NCI-H748 treated with DMSO at 0.1 percent for 48 hours (cell line): ENCODE results near the gene ADAMTS19.

Source experiments
- DNase-seq: peaks from one replicate; lab custom pipeline; 2025; lab: John Stamatoyannopoulos, UW

ADAMTS19 gene

DNA sequence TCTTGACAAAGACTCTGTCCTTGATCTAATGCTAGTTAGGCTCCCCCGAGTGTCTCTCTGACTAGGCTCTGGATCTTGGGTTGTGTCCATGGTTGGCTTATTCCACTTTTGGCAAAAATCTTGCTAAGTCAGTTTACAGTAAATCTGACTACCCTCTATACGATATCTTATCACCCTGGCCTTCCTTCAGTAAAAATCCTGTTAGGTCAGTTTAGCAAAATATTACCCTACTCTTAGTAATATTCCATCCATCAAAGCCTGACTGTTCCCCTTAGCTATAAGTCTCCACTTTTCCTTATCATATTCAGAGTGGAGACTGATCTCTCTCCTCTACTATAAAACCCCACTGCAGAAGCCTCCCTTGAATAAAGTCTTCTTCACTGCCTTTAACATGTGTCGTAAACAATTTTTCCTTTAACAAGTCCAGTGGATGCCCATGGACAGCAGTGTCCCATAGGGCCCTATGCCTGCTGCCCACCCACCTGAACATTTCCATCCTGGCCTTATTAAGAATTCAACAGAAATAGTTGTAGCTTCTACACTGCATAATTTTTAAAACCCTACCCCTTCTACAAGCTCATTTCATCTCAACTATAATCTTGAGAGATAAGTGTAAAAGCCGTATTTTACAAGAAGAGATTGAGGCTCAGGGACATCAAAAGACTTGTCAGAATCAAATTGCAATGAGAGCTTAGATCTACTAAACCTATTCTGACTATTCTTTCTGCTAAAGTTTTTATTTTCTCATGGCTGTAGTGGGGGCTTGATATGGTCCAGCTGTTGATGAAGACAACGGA is 310.1 kb downstream of the ADAMTS19 start:
- DNase-seq = no peak

DNA sequence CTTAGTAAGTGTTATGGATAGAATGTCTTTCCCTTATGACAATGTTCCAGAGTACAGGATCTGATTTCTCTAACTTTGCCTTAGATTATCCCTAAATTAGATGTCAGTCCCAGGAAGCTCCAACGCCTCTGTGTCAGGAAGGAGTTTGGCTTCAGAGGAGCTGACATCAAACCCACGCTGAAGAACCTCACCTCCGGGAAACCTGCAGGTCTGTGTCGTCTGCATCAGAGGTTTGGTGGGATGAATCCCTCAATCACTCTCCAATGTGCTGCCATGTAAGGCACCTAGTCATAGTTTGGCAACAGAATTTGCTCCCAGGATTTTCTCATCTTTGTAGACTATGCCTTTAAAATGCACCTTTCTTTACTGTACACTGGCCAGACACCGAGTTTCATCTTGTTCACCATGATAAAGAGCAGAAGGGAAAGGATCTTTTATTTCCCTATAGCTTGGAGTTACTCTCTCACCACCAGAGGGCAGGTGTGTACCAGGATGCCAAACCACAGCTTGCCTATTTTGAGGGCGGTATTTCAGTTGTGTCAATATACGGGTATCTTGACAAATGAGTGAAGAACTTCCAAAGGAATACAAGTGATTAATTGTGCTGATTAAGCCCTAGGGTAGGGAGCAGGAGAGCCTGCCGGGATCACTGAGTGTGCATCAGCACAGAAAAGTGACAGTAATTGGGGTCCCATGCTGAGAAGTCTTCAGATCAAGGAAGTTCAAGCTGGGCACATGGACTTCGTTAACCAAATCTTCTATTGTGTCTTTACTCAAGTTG is 311.1 kb downstream of the ADAMTS19 start:
- DNase-seq = peak; percentile 38

DNA sequence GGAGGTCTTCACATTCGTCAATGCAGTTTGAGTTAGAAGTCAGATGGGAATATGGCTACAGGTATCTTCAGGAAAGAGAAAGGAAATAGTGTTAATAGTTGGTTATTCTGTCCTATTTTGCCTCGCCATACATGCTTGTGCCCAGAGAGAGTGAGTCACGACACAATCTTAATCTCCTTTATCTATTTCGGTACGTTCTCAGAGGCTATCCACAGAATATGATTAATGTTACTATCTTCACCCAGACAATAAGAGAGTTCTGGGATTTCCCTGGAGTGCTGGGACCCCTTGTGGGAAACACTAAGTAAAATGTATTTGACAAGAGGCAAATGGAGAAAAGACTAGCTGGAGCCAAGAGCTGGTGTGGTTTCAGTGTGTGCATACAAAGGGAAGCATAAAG is 313.3 kb downstream of the ADAMTS19 start:
- no peak for DNase-seq

DNA sequence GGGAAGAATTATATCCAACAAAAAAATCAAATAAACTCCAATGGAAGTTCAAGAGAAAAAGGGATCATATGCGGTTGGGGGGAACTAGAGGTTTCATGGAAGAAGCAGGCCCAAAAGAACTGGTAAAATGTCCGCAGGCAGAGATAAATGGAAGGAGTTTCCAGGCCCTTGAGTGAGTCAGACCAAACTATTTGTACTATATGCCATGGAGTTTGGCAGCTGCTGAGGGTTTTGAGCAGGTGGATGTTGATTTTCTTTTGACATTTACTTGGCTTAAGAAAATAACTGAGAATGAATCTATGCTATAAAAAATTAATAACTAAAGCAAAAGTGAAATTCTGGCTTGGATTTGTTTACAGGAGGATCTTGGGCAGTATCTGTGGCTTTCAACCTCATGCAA is 321.5 kb downstream of the ADAMTS19 start:
- no peak for DNase-seq
